ENCODE results near the gene BLTP3A. TPM values are rescaled to one million over a fixed set of nuclear protein-coding genes. Genes with fewer than 3 reads are reported as not detected.

The BLTP3A gene
- total and polyA plus RNA-seq, 2 of the 8 experiments (the other 6 are each of a cell fraction or from before 2014, with no cell fraction given) = 8.5 to 17.2 TPM

DNA sequence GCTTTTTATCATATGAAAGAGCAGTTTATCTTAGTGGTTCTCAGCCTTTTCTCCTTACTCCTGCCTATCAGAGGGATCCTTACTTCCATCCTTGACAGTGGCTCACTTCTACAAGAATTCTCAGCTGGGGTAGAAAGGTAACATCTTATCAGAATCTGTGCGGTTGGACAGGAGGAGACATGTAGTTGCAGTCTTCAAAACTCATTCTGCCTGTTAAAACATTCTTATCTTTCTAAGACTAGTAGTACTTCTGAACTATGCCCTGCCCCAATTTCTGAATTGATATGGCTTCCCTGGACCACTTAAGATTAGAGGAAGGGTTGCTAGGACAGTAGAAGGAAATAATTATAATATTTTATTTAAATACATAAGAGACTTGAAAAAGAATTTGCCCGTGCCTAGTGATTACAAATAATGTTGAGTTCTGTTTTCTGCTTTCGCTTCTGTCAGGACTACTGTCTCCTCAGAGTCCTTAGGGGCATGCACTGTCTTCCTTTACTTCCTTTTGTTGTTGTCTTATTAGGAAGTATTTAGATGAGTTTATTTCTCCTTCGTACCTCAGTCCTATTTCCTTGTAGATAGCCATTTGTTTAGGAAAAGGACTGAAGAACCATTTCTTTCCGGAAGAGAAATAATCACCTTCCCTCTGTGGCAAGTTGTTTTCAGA lies 24.9 kb downstream of the BLTP3A start:
- POLR2A ChIA-PET (ENCODE audit: partially characterized antibody) = interaction anchor here (1.2 to 8.0 kb wide), 2 partner anchors 14 to 24 kb away, joined by 3 to 40 read pairs; no protein-coding TSS in a partner anchor
- H3K4me2 ChIP-seq (ENCODE audit: insufficient read depth in 1 of 2, low read depth in 2 of 2, low read length in 2 of 2) = no peak overlapping the region
- TF ChIP-seq YY1 (IDR thresholded peaks at IDR 0.05; ENCODE audit: low read depth, low read length) (no peak), BCL11A (IDR thresholded peaks at IDR 0.05; ENCODE audit: low read depth in 2 of 2, low read length in 2 of 2) (no peak), KDM1A (IDR thresholded peaks at IDR 0.05; ENCODE audit: borderline replicate concordance, low read length) (no peak), SP1 (IDR thresholded peaks at IDR 0.05; ENCODE audit: low read depth, low read length) (no peak), SP2 (IDR thresholded peaks at IDR 0.05; ENCODE audit: low read length) (no peak), ASH2L (IDR thresholded peaks at IDR 0.05; ENCODE audit: low read length) (no peak), RNF2 (IDR thresholded peaks at IDR 0.05; ENCODE audit: borderline replicate concordance, low read depth, low read length, missing control alignments, poor library complexity, severe bottlenecking) (no peak), SP4 (IDR thresholded peaks at IDR 0.05; ENCODE audit: low read length) (no peak), SIN3A (conservative IDR thresholded peaks at IDR 0.05 in 1 of 2, IDR thresholded peaks at IDR 0.05 in 1 of 2; ENCODE audit: low read depth in 1 of 2, low read length in 2 of 2) (no peak)
- TF ChIP-seq, protein P1, sequence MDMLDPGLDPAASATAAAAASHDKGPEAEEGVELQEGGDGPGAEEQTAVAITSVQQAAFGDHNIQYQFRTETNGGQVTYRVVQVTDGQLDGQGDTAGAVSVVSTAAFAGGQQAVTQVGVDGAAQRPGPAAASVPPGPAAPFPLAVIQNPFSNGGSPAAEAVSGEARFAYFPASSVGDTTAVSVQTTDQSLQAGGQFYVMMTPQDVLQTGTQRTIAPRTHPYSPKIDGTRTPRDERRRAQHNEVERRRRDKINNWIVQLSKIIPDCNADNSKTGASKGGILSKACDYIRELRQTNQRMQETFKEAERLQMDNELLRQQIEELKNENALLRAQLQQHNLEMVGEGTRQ (IDR thresholded peaks at IDR 0.05; ENCODE audit: low read length) = no peak

More for the DNA sequence above, 24.9 kb downstream of the BLTP3A start:
- no peak overlapping the region for H2BK12ac ChIP-seq (ENCODE audit: low read depth, low read length)
- no peaks in the 10 kb centered on the region for H3K23me2 ChIP-seq (ENCODE audit: low read depth, low read length)
- H3K56ac ChIP-seq (replicated peaks; ENCODE audit: insufficient read length, low read depth, low read length) = no peak overlapping the region
- no peak overlapping the region for H2AK5ac ChIP-seq (ENCODE audit: low read depth, low read length)
- H3K4ac ChIP-seq (replicated peaks; ENCODE audit: insufficient read length, low read depth, low read length) = no peak overlapping the region
- no peak overlapping the region for H3K14ac ChIP-seq (ENCODE audit: insufficient read length)
- no peak overlapping the region for H3K18ac ChIP-seq (ENCODE audit: extremely low read depth, low read length)
- no peak overlapping the region for H2BK20ac ChIP-seq (ENCODE audit: low read length)
- H2BK15ac ChIP-seq (ENCODE audit: low read length) = no peak overlapping the region
- H4K5ac ChIP-seq (ENCODE audit: insufficient read length, low read depth, low read length) = no peak overlapping the region
- no peaks in the 10 kb centered on the region; a peak in 1 of 7 replicates for H3K4me1 ChIP-seq (replicated peaks in 1 of 4; ENCODE audit: control insufficient read depth in 3 of 4, insufficient read depth in 4 of 4, low read length in 3 of 4)
- no peak overlapping the region for H2BK5ac ChIP-seq (ENCODE audit: low read depth, low read length)
- 93% methylated on average over 5 of the region's 5 CpGs; no CpG with 5 or more reads in 1 of the 2 experiments for WGBS, 2 experiments (ENCODE audit: extremely low coverage in 1 of 2, insufficient coverage in 1 of 2, insufficient read length in 1 of 2, insufficient replicate concordance in 2 of 2, low coverage in 1 of 2, low lambda C conversion rate in 2 of 2, missing lambda C conversion rate in 1 of 2)
- no peak overlapping the region for H3K4me3 ChIP-seq (ENCODE audit: extremely low read depth in 1 of 4, insufficient read depth in 2 of 4, low read depth in 3 of 4, low read length in 4 of 4)
- no peaks in the 10 kb centered on the region for H3K27me3 ChIP-seq (replicated peaks in 1 of 4; ENCODE audit: control insufficient read depth in 3 of 4, extremely low read depth in 1 of 4, insufficient read depth in 3 of 4, low read length in 3 of 4)
- CTCF ChIA-PET (ENCODE audit: partially characterized antibody) = no interaction called here
- H3K36me3 ChIP-seq (ENCODE audit: control insufficient read depth in 2 of 4, insufficient read depth in 4 of 4, low read length in 3 of 4) = peaks cover 0 to 3% (median 2%) of the 10 kb centered on the region in 4 experiments; a peak in 4 of 8 replicates
- H3K9me3 ChIP-seq (ENCODE audit: insufficient read depth in 2 of 2, low read depth in 1 of 2, low read length in 1 of 2) = no peaks in the 10 kb centered on the region
- no peak overlapping the region for H3K27ac ChIP-seq (ENCODE audit: low read depth, low read length)
- no peak overlapping the region for H4K8ac ChIP-seq (ENCODE audit: extremely low read depth, insufficient read depth, low read length)
- H2BK120ac ChIP-seq (replicated peaks; ENCODE audit: low read depth, low read length) = no peak overlapping the region
- no peak for FAIRE-seq
- H2AFZ ChIP-seq (ENCODE audit: low read length) = no peak overlapping the region
- H3K79me2 ChIP-seq (ENCODE audit: control insufficient read depth in 1 of 2, insufficient read depth in 2 of 2, low read length in 2 of 2) = peaks cover 0 to 38% of the 10 kb centered on the region in 2 experiments; a peak in 2 of 4 replicates
- H4K20me1 ChIP-seq (replicated peaks in 1 of 2; ENCODE audit: control insufficient read depth in 1 of 2, insufficient read depth in 2 of 2, low read length in 2 of 2) = no peaks in the 10 kb centered on the region
- no peak overlapping the region for H3K9ac ChIP-seq (replicated peaks in 1 of 4; ENCODE audit: extremely low read depth in 1 of 4, low read depth in 3 of 4, low read length in 3 of 4)
- no peak for DNase-seq (ENCODE audit: low read depth in 1 of 2, low spot score in 2 of 2)
- peaks cover 2% of the 10 kb centered on the region; the same call in 1 of the 2 replicates for H3K79me1 ChIP-seq (ENCODE audit: low read depth, low read length)
- no peak overlapping the region for H4K91ac ChIP-seq (replicated peaks; ENCODE audit: insufficient read length, low read length)
- no peak overlapping the region for H3K23ac ChIP-seq (ENCODE audit: insufficient read length)

All from H1 (cell line).